SU-DHL-6 (cell line): Measurements from ENCODE around the gene CC2D1B.

ENCODE experiments used
- EZH2phosphoT487 ChIP-seq: fragments of 200-600 bp; sonication (generic), shearing (Covaris generic); conservative IDR thresholded peaks from 2 replicates; pipeline ENCODE4 v1.6.1; 2018; ENCODE audit warnings: mild to moderate bottlenecking, antibody characterized with exemption, low read length, moderate library complexity, mixed read lengths
- TF ChIP-seq, protein P1 (sequence below): fragments of 200-600 bp; sonication (generic); IDR thresholded peaks from one replicate; pipeline ENCODE4 v1.5.1; 2017; ENCODE audit warnings: antibody characterized with exemption, mild to moderate bottlenecking, low read length, moderate library complexity; ENCODE audit not compliant: insufficient read depth, poor library complexity, severe bottlenecking

GRCh38 chr1:52346653-52347052 is 19.4 kb downstream of the CC2D1B start:
- TF ChIP-seq, protein P1, sequence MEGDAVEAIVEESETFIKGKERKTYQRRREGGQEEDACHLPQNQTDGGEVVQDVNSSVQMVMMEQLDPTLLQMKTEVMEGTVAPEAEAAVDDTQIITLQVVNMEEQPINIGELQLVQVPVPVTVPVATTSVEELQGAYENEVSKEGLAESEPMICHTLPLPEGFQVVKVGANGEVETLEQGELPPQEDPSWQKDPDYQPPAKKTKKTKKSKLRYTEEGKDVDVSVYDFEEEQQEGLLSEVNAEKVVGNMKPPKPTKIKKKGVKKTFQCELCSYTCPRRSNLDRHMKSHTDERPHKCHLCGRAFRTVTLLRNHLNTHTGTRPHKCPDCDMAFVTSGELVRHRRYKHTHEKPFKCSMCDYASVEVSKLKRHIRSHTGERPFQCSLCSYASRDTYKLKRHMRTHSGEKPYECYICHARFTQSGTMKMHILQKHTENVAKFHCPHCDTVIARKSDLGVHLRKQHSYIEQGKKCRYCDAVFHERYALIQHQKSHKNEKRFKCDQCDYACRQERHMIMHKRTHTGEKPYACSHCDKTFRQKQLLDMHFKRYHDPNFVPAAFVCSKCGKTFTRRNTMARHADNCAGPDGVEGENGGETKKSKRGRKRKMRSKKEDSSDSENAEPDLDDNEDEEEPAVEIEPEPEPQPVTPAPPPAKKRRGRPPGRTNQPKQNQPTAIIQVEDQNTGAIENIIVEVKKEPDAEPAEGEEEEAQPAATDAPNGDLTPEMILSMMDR: no peak
- no peak for TF ChIP-seq EZH2phosphoT487
